RCC 7860 (cell line): ENCODE measurements around the gene PNMA6F.

Experiments used
- DNase-seq: peaks from one replicate; pipeline ENCODE4 v3.0.0-alpha.2; 2015; ENCODE audit warnings: low spot score
- FAIRE-seq: peaks from 2 replicates; lab custom pipeline; 2012; peaks lifted over from hg19 to GRCh38; lab: Jason Lieb, UNC

PNMA6F gene

GRCh38 chrX:153321381-153322124 is at the start of gene PNMA6F:
PNMA6F (minus strand) TSS chrX:153321767; CDS start chrX:153320674, 1,093 bp downstream.
- DNase-seq (no peak), FAIRE-seq (no peak)

DNA sequence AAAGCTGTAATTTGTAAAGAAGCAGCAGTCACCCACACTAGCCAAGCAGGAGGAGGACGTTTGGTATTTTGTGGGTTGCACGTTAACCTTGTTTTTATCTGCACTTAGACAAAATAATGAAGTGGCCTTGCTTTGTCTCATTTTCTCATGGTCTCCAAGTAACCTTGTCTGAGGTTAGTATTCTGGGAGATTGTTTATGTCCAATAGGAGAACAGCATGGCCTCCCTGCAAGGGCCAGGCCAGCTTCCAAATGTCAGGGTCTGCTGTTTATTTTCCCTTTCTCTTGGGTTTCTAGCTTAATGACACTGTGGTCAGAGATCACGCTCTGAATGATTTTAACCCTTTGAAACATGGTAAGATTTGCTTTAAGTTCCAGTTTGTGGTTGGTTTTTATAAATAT is 49.7 kb upstream of the PNMA6F start:
- DNase-seq (no peak), FAIRE-seq (no peak)

DNA sequence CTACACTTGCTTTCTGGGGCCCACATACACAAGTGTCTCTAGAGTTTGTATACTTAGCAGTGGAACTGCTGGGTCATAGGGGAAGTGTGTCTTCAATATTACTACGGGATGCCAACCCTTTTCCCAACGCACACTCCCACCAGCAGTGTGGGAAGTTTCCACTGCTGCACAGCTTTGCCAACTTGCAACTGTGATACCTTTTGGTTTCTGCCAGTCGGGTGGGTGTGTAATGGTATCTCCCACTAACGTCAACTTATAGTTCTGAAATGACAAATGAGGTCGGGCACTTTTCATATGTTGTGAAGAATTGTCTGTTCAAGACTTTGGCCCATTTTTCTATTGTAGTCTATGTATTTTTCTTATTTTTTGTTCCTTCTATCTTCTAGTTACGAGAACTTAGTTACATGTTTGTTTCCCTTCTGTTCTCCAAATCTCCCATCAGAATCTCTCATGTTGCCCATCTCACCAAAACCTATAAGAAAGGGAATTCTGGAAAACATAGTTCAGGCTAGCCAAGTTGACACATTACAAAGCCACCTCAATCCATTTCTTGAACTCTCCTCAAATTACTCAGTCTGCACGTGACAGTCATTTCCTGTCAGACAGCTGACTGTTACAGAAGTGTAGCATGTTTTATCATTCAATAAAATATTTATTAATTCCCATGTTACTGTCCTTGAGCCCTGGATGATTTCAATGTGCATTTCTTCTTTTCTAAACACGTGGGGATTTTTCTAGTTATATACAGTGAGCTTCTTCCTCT is 48.9 kb upstream of the PNMA6F start:
- FAIRE-seq (no peak), DNase-seq (no peak)

DNA sequence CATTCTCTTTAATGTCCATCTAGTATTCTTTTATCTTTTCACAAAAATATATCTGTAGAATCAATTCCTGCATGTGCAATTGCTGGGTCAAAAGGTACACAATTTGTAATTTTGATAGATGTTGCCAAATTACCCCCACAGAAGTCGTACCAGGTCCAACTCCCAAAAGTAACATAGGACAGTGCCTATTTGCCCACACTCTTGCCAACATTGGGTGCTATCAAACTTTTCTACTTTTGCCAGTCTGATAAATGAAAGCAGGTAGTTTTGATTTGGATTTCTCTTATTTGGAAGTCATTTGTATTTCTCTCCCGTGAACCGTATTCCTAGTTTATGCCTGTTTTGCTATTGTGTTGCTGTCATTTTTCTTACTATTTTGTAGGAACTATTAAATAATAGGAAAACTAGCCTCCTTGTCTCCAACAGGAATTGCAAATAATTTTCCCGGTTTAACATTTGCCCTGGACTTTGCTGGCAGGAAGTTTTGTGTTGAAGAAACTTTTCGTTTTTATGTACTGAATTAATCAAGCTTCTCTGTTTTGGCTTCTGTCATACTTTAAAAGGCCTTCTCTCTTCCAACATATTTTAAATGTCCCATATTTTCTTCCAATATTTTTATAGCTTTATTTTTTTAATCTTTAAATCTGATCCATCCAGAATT is 45.4 kb upstream of the PNMA6F start:
- DNase-seq (no peak), FAIRE-seq (no peak)

- DNase-seq (no peak), FAIRE-seq (no peak)
Observed at GRCh38 chrX:153366119-153366518, 44.6 kb upstream of the PNMA6F start.

GRCh38 chrX:153365670-153366069 is 44.1 kb upstream of the PNMA6F start:
- FAIRE-seq (no peak), DNase-seq (no peak)

DNA sequence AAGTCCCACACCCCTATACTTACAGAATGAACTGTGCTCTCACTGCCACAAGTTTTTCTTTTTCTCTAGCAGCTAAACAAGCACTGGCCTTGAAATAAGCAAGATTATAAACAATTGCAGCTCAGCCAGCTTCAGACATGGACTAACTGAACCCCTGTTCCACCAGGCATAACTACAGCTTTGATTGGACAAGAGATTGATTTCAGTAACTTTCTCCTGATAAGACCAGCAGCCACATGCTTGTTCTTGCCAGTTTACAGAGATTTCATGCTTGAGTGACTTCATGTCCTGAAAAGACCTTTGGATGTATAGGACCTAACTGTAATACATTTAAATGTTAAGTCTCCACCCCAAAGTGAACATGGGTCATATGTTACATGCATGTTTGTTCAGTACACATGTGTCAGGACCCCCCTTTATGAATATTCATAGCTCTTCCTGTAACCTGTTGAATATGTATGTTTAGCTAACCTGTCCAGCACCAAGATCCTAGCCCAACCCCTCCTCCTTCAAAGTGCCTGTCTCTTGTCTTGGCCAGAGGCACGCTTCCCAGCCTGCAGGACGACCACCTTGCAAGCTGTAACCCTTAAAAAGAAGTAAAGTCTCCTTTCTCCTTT is 40.3 kb upstream of the PNMA6F start:
- no peak for FAIRE-seq
- no peak for DNase-seq

DNA sequence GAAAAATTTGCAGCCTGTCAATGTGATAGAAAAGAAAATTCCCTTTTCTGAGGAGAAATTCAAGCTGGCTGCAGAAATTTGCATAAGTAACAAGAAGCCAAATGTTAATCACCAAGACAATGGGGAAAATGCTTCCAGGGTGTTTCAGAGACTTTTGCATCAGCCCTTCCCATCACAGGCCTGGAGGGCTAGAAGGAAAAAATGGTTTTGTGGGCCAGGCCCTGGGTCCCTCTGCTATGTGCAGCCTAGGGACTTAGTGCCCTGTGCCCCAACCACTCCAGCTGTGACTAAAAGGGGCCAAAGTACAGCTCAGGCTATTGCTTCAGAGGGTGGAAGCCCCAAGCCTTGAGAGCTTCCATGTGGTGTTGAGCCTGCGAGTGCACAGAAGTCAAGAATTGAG is 36.3 kb upstream of the PNMA6F start:
- FAIRE-seq (no peak), DNase-seq (no peak)

- FAIRE-seq (no peak), DNase-seq (no peak)
Observed at GRCh38 chrX:153353416-153353815, 31.8 kb upstream of the PNMA6F start.

DNA sequence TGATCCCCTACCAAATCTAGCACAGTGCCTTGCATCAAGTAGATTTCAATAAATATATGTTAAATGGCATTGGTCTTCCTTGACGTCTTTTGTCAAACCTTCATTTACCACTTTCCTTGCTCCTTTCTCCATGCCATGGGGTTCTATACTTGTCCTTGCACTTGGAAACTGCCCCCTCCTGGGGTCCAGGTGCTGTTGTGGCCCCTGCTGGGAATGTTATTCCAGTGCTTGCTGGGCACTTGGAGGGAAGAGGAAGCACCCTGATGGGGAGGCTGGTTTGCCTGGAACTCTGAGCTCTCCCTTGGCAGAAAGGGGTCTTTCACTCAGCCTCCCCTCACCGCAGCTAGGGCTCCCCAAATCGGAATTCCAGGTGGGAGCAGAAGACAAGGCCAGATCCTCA is 31.3 kb upstream of the PNMA6F start:
- FAIRE-seq: no peak

DNA sequence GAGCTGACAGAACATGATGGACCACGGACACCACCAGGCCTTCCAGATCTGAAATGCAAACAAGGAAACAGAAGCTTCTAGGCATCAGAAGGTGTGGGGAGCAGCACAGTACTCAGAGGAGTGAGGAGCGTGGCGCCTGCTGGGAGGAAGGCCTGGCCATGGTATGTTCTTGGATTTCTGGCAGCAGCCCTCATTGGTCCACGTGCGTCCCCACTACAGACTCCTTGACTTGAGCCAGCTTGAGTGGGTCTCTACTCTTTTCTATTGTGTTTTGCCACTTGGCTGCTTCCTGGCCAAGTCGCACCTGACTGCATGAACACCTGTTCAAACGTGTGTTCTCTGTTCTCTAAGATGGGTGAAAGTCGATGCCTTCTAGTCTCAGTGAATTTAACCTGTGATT is 30.4 kb upstream of the PNMA6F start:
- FAIRE-seq (no peak), DNase-seq (no peak)

More for the DNA sequence above, 31.3 kb upstream of the PNMA6F start:
- no peak for DNase-seq

DNA sequence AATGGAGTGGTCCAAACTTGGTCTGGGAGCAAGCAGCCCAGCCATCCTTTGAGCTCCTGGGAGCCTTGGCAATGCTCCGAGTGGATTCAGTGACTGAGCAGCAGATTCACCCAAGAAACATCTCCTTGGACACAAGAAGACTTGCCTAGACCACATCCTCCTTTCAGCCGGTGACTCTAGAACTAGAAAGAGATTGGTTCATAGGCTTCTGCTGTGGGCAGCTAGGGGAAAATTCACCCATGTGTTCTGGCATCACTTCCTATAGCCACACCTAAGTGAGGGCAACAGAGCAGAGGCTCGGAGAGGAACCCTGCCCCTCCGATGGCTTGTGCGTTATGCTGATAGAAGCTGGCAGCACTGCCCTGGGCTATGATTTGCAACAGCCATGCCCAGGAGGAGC is 28.4 kb upstream of the PNMA6F start:
- FAIRE-seq (no peak), DNase-seq (no peak)

GRCh38 chrX:153348421-153348820 is 26.9 kb upstream of the PNMA6F start:
- no peak for FAIRE-seq
- DNase-seq: no peak

GRCh38 chrX:153347530-153347929 is 26.0 kb upstream of the PNMA6F start:
- FAIRE-seq (no peak), DNase-seq (no peak)

DNA sequence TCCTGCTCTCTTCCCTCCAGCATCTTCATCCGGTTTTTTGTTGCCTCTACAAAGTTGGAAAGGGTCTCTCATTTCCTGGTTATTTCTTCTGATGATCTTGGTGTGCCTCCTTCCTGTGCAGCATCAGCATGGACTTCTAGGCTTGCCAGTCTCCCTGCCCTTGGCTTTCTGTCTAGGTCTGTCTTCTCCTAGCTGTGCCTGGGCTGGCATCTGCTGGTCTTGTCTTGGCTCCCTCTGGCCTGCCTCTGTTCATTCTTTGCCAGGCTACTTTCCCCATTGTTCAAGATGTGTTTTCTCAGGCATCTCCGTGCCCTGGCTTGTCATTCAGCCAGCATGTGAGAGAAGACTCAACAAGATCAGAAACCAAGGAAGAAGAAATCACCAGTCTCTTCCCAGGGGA is 22.1 kb upstream of the PNMA6F start:
- FAIRE-seq: no peak

GRCh38 chrX:153342762-153343558 is 21.4 kb upstream of the PNMA6F start:
- DNase-seq (no peak), FAIRE-seq (no peak)

More for the DNA sequence above, 22.1 kb upstream of the PNMA6F start:
- no peak for DNase-seq

- FAIRE-seq (no peak), DNase-seq (no peak)
Observed at GRCh38 chrX:153340111-153340510, 18.5 kb upstream of the PNMA6F start.

DNA sequence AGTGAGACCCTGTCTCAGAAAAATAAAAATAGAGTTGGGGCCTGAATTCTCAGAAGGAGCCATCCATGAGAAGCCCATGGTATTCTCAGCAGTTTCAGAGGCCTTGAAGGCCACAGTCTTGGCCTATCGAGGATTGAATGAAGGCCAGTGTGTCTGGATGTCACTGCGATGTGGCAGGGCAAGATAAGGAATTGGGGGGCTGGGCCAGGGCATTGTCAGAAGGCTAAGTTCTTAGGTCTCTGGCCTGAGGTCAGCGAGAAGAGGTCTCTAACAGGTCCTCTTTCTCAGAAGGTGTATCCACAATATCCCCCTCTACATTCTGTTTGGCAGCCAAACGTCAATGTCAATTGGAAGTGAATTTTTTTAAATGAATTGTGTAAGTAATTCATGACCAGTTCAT is 18.1 kb upstream of the PNMA6F start:
- DNase-seq (no peak), FAIRE-seq (no peak)

GRCh38 chrX:153338836-153339235 is 17.3 kb upstream of the PNMA6F start:
- DNase-seq (no peak), FAIRE-seq (no peak)

DNA sequence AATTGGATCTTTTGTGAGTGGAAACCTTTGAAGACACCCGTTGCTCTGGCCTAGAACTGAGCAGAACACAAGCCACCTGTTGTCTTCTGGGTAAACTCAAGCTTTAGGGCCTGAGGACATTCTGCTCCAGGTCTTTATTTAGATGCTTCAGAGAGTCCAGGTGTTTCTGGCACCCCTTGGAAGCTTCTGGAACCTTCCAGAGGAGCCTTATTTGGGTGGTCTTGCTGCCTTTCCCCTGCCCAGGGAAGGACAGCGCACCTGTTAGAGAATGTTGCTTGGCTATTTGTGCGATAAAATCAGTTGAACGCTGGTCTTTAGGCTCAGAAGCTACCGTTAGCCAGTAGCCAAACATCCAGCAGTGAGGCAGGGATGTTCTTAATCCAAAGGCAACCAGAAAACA is 15.4 kb upstream of the PNMA6F start:
- DNase-seq (no peak), FAIRE-seq (no peak)
